Stimulated activated CD4-positive, alpha-beta T cell treated with anti-CD3 and anti-CD28 coated beads, TNF-alpha, amount 100 ng/mL, for 1 hour (primary cell): Measurements from ENCODE around the gene CHTF18.
"Not testable (repeated sequence)": the region's sequence is repeated elsewhere in the genome, so short reads cannot be mapped to it uniquely, and the experiment has no call there.

ENCODE experiments used
- DNase-seq, 3 donors: peaks; one replicate each; pipeline ENCODE4 v3.0.0-alpha.2; 2020; ENCODE audit warnings: low read depth in 3 of 3, low spot score in 1 of 3

The CHTF18 gene

GRCh38 chr16:825341-826061 lies 37.1 kb downstream of the CHTF18 start:
- DNase-seq: no peak

- DNase-seq: no peak
These were observed 39.1 kb downstream of the CHTF18 start for GRCh38 chr16:827513-827912.

GRCh38 chr16:828891-829290 lies 40.5 kb downstream of the CHTF18 start:
- no peak for DNase-seq

GRCh38 chr16:830107-830870 lies 41.9 kb downstream of the CHTF18 start:
- DNase-seq: no peak

GRCh38 chr16:830871-831570 lies 42.6 kb downstream of the CHTF18 start:
- no peak for DNase-seq

GRCh38 chr16:831571-832413 lies 43.4 kb downstream of the CHTF18 start:
- no peak for DNase-seq

GRCh38 chr16:832652-833336 lies 44.4 kb downstream of the CHTF18 start:
- DNase-seq: no peak

- DNase-seq: no peak
These were observed 45.0 kb downstream of the CHTF18 start for GRCh38 chr16:833411-833810.

- no peak for DNase-seq
These were observed 47.0 kb downstream of the CHTF18 start for GRCh38 chr16:835373-835772.

GRCh38 chr16:836221-836620 lies 47.8 kb downstream of the CHTF18 start:
- no peak for DNase-seq

- not testable (repeated sequence) for DNase-seq
These were observed 48.4 kb downstream of the CHTF18 start for GRCh38 chr16:836822-837221.

GRCh38 chr16:838741-839140 lies 50.3 kb downstream of the CHTF18 start:
- no peak for DNase-seq

GRCh38 chr16:839643-840408 lies 51.4 kb downstream of the CHTF18 start:
- no peak for DNase-seq

GRCh38 chr16:840561-841454 lies 52.4 kb downstream of the CHTF18 start:
- DNase-seq: no peak

GRCh38 chr16:841455-842060 lies 53.1 kb downstream of the CHTF18 start:
- no peak for DNase-seq

GRCh38 chr16:842061-842476 lies 53.6 kb downstream of the CHTF18 start:
- no peak for DNase-seq

GRCh38 chr16:842711-843560 lies 54.5 kb downstream of the CHTF18 start:
- DNase-seq: no peak
